ENCODE data around the gene EPAS1. TPM values are rescaled to one million over a fixed set of nuclear protein-coding genes. Genes with fewer than 3 reads are reported as not detected.

EPAS1 gene
- polyA plus RNA-seq, 2 of the 4 experiments (the other 2 are of a cell fraction), result 128 to 143 TPM

DNA sequence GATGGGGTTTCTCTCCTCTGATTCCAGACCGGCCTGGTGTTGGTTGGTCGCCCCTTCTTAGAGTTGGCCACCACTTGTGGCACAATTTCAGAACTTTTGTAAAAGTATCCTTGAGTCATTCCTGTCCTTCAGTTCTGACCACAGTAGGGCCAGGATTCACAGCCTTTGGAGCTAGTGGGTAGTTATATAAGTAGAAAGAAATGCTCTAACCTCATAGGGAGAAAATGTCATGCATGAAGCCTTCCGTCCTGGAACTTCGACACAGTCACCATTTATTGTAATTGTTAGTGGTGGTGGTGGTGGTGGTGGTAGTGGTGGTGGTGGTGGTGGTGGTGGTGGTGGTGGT lies 65.4 kb downstream of the EPAS1 start:
- ATAC-seq (no peak), DNase-seq (ENCODE audit: low read depth in 1 of 2, low spot score in 1 of 2) (no peak), FAIRE-seq (no peak)
- H3K27ac ChIP-seq, result peak overlapping the region in 1 of 2 experiments; percentile 53; a peak in 2 of 6 replicates
- H3K9me3 ChIP-seq, result no peaks in the 10 kb centered on the region
- ChIA-PET CTCF (interaction anchor here (0.7 to 4.1 kb wide), 13 partner anchors 8 to 699 kb away, joined by 3 to 25 read pairs (median 4); no protein-coding TSS in a partner anchor), POLR2A (no interaction called here)
- no peak overlapping the region for H3K4me2 ChIP-seq
- H3K4me3 ChIP-seq, result no peak overlapping the region
- TF ChIP-seq PBX3 (IDR thresholded peaks at IDR 0.05) (no peak), FOSB (CRISPR knock-in tag; IDR thresholded peaks at IDR 0.05) (no peak), RARB (CRISPR knock-in tag; IDR thresholded peaks at IDR 0.05) (no peak), HOXB5 (CRISPR knock-in tag; IDR thresholded peaks at IDR 0.05) (no peak), EHF (CRISPR knock-in tag; IDR thresholded peaks at IDR 0.05) (no peak), POLR2A (IDR thresholded peaks at IDR 0.05; ENCODE audit: low read length) (no peak)
- WGBS (ENCODE audit: missing lambda C conversion rate), result 92% methylated on average over 4 of the region's 4 CpGs
- H3K4me1 ChIP-seq, result peaks cover 27% of the 10 kb centered on the region

GRCh38 chr2:46363535-46364170 lies 66.4 kb downstream of the EPAS1 start:
- peak overlapping the region; percentile 17 to 53 for H3K27ac ChIP-seq
- ATAC-seq (peak; percentile 20 to 37; a peak in 2 of 6 replicates), DNase-seq (ENCODE audit: low read depth in 1 of 2, low spot score in 1 of 2) (no peak), FAIRE-seq (no peak)
- no peak overlapping the region for H3K4me3 ChIP-seq
- CTCF ChIA-PET, result interaction anchor here (0.7 to 4.1 kb wide), 19 partner anchors 9 to 370 kb away, joined by 3 to 25 read pairs (median 4); no protein-coding TSS in a partner anchor
- H3K9me3 ChIP-seq, result no peaks in the 10 kb centered on the region
- peaks cover 27% of the 10 kb centered on the region for H3K4me1 ChIP-seq
- H3K4me2 ChIP-seq, result 0 out of 3 replicates have a peak overlapping the region, but pooled peaks have one; percentile 10
- WGBS (ENCODE audit: missing lambda C conversion rate), result 66% methylated on average over 4 of the region's 4 CpGs
- POLR2A ChIA-PET, result interaction anchor here (0.7 kb wide), 1 partner anchor 199 kb away, joined by 3 read pairs; no protein-coding TSS in a partner anchor
- TF ChIP-seq, protein P1, sequence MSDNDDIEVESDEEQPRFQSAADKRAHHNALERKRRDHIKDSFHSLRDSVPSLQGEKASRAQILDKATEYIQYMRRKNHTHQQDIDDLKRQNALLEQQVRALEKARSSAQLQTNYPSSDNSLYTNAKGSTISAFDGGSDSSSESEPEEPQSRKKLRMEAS (IDR thresholded peaks at IDR 0.05), result no peak
- TF ChIP-seq GATA3 (IDR thresholded peaks at IDR 0.05; ENCODE audit: borderline replicate concordance), result no peak
- TF ChIP-seq FOSB (CRISPR knock-in tag; IDR thresholded peaks at IDR 0.05), result no peak
- no peak for TF ChIP-seq TFCP2L1 (CRISPR knock-in tag; IDR thresholded peaks at IDR 0.05)
- no peak for TF ChIP-seq EP300 (IDR thresholded peaks at IDR 0.05)
- no peak for TF ChIP-seq FOXS1 (CRISPR knock-in tag; IDR thresholded peaks at IDR 0.05)
- TF ChIP-seq ELK1 (IDR thresholded peaks at IDR 0.05; ENCODE audit: low read depth, low read length), result no peak
- TF ChIP-seq EHF (CRISPR knock-in tag; IDR thresholded peaks at IDR 0.05), result no peak
- TF ChIP-seq KDM5A (IDR thresholded peaks at IDR 0.05), result no peak
- TF ChIP-seq SMC3 (IDR thresholded peaks at IDR 0.05), result no peak
- TF ChIP-seq RFX5 (IDR thresholded peaks at IDR 0.05), result no peak
- no peak for TF ChIP-seq ZSCAN20 (CRISPR knock-in tag; IDR thresholded peaks at IDR 0.05)
- TF ChIP-seq, protein P2, sequence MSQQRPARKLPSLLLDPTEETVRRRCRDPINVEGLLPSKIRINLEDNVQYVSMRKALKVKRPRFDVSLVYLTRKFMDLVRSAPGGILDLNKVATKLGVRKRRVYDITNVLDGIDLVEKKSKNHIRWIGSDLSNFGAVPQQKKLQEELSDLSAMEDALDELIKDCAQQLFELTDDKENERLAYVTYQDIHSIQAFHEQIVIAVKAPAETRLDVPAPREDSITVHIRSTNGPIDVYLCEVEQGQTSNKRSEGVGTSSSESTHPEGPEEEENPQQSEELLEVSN (IDR thresholded peaks at IDR 0.05; ENCODE audit: borderline replicate concordance, low read depth), result no peak
- no peak for TF ChIP-seq FOSL2 (IDR thresholded peaks at IDR 0.05)
- no peak for TF ChIP-seq FOSL2 (CRISPR knock-in tag; IDR thresholded peaks at IDR 0.05)
- no peak for TF ChIP-seq CTCF (IDR thresholded peaks at IDR 0.05)
